HTR-8/SVneo (cell line): Measurements from ENCODE around the gene MSRB3.

ENCODE experiments used
- DNase-seq: peaks from one replicate; pipeline ENCODE4 v3.0.0; 2011; ENCODE audit warnings: low spot score, mixed read lengths; ENCODE audit not compliant: insufficient read length
- FAIRE-seq: peaks from 2 replicates; lab custom pipeline; 2011; peaks lifted over from hg19 to GRCh38; lab: Jason Lieb, UNC

Gene MSRB3

GRCh38 chr12:65372574-65372973, 94.1 kb downstream of the MSRB3 start:
- no peak for DNase-seq
- FAIRE-seq, result no peak

- FAIRE-seq, result no peak
Observed at GRCh38 chr12:65384240-65384639, 105.8 kb downstream of the MSRB3 start.

GRCh38 chr12:65387396-65387795, 108.9 kb downstream of the MSRB3 start:
- FAIRE-seq (no peak), DNase-seq (no peak)

More at GRCh38 chr12:65384240-65384639, 105.8 kb downstream of the MSRB3 start:
- no peak for DNase-seq

- FAIRE-seq, result no peak
- no peak for DNase-seq
Observed at GRCh38 chr12:65389436-65389835, 111.0 kb downstream of the MSRB3 start.

- FAIRE-seq, result no peak
Observed at GRCh38 chr12:65391711-65392110, 113.2 kb downstream of the MSRB3 start.

GRCh38 chr12:65392491-65392890, 114.0 kb downstream of the MSRB3 start:
- no peak for DNase-seq
- no peak for FAIRE-seq

More at GRCh38 chr12:65391711-65392110, 113.2 kb downstream of the MSRB3 start:
- no peak for DNase-seq

- no peak for FAIRE-seq
- no peak for DNase-seq
Observed at GRCh38 chr12:65403188-65403587, 124.7 kb downstream of the MSRB3 start.

GRCh38 chr12:65407388-65408149, 129.1 kb downstream of the MSRB3 start:
- no peak for FAIRE-seq
- no peak for DNase-seq

- DNase-seq (no peak), FAIRE-seq (no peak)
Observed at GRCh38 chr12:65408441-65408840, 130.0 kb downstream of the MSRB3 start.

GRCh38 chr12:65409726-65410125, 131.2 kb downstream of the MSRB3 start:
- FAIRE-seq (no peak), DNase-seq (no peak)

- DNase-seq, result no peak
- no peak for FAIRE-seq
Observed at GRCh38 chr12:65411171-65411570, 132.7 kb downstream of the MSRB3 start.

GRCh38 chr12:65414526-65414925, 136.0 kb downstream of the MSRB3 start:
- no peak for FAIRE-seq
- no peak for DNase-seq

GRCh38 chr12:65415826-65416225, 137.3 kb downstream of the MSRB3 start:
- DNase-seq (no peak), FAIRE-seq (no peak)

GRCh38 chr12:65419284-65420072, 141.0 kb downstream of the MSRB3 start:
- FAIRE-seq (no peak), DNase-seq (no peak)

GRCh38 chr12:65420941-65421340, 142.5 kb downstream of the MSRB3 start:
- FAIRE-seq (no peak), DNase-seq (no peak)

- DNase-seq, result no peak
- FAIRE-seq, result no peak
Observed at GRCh38 chr12:65427646-65428045, 149.2 kb downstream of the MSRB3 start.

- DNase-seq, result no peak
- no peak for FAIRE-seq
Observed at GRCh38 chr12:65430006-65430405, 151.5 kb downstream of the MSRB3 start.

GRCh38 chr12:65430571-65431306, 152.3 kb downstream of the MSRB3 start:
- FAIRE-seq (no peak), DNase-seq (peak; percentile 55)

- FAIRE-seq (no peak), DNase-seq (no peak)
Observed at GRCh38 chr12:65432114-65432513, 153.6 kb downstream of the MSRB3 start.

- FAIRE-seq (no peak), DNase-seq (no peak)
Observed at GRCh38 chr12:65432651-65433050, 154.2 kb downstream of the MSRB3 start.

GRCh38 chr12:65434737-65435136, 156.3 kb downstream of the MSRB3 start:
- FAIRE-seq (no peak), DNase-seq (no peak)
